Stimulated activated CD4-positive, alpha-beta T cell treated with anti-CD3 and anti-CD28 coated beads, Interleukin-1b, Interleukin-23, amount 100 ng/mL, for 48 hours (primary cell): ENCODE measurements around the gene TPM2.

ENCODE experiments used
- DNase-seq: peaks from one replicate; pipeline ENCODE4 v3.0.0-alpha.2; 2020

TPM2 gene

DNA sequence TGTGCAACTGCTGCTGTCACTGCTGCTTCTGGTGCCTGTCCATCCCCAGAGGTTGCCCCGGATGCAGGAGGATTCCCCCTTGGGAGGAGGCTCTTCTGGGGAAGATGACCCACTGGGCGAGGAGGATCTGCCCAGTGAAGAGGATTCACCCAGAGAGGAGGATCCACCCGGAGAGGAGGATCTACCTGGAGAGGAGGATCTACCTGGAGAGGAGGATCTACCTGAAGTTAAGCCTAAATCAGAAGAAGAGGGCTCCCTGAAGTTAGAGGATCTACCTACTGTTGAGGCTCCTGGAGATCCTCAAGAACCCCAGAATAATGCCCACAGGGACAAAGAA is 15.7 kb downstream of the TPM2 start:
- DNase-seq: no peak

DNA sequence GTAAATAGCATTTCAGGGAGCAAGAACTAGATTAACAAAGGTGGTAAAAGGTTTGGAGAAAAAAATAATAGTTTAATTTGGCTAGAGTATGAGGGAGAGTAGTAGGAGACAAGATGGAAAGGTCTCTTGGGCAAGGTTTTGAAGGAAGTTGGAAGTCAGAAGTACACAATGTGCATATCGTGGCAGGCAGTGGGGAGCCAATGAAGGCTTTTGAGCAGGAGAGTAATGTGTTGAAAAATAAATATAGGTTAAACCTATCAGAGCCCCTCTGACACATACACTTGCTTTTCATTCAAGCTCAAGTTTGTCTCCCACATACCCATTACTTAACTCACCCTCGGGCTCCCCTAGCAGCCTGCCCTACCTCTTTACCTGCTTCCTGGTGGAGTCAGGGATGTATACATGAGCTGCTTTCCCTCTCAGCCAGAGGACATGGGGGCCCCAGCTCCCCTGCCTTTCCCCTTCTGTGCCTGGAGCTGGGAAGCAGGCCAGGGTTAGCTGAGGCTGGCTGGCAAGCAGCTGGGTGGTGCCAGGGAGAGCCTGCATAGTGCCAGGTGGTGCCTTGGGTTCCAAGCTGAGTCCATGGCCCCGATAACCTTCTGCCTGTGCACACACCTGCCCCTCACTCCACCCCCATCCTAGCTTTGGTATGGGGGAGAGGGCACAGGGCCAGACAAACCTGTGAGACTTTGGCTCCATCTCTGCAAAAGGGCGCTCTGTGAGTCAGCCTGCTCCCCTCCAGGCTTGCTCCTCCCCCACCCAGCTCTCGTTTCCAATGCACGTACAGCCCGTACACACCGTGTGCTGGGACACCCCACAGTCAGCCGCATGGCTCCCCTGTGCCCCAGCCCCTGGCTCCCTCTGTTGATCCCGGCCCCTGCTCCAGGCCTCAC is 16.3 kb downstream of the TPM2 start, which contains the start of gene CA9:
Gene CA9, plus strand, starts transcription at position 797 of the 893 bp plus-strand sequence. Its CDS starts 32 bp downstream, at position 829.
- DNase-seq: no peak

DNA sequence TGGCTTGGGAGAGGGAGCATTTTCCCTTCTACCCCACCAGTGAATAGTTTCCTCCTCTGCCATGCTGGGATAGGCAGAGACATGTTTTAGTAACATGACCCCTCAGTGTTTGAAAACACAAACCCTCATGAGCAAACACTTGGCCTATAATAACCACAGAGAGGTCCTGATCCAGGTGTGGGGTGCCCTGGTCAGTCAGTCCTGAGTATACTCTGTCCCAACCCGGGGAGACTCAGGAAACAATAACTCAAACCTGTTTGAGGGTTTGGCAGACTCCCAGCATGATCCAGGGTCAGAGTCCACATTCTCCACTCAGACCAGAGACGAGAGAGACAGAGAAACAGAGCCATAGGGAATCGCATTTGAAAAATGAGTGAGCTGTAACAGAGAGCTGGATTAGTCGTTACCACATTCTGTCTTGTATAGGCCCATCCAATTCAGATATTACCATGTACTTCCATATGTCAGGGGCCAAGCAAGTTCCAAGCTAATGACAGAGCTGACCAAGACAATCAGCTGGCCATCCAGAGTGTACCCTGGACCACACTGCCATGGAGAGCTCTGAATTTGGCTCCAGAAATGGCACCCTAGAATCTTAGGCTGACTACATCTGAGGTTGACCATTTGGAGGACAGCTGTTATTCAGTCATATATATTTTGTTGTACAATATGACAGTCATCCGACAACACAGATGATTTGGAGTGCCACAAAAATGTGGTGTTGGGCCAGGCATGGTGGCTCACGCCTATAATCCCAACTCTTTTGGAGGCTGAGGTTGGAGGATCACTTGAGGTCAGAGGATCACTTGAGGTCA is 20.2 kb downstream of the TPM2 start:
- no peak for DNase-seq

DNA sequence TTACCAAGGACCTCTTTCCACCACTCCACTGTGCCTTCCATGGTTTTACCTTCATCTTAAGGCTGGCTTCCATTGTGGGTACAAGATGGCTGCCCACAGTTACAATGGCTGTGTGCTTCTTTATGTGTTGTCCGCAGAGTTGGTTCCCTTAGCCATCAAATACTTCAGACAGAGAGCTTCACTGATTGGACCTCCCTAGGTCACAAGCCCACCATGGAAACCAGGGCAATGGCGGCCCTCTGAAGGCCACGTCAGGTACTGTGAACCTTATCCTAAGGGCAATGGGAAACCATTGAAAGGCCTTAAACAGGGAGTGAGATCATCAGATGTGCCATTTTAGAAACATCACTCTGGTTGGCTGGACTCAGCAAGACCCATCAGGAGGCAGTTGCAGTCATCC is 21.8 kb downstream of the TPM2 start:
- DNase-seq: no peak

DNA sequence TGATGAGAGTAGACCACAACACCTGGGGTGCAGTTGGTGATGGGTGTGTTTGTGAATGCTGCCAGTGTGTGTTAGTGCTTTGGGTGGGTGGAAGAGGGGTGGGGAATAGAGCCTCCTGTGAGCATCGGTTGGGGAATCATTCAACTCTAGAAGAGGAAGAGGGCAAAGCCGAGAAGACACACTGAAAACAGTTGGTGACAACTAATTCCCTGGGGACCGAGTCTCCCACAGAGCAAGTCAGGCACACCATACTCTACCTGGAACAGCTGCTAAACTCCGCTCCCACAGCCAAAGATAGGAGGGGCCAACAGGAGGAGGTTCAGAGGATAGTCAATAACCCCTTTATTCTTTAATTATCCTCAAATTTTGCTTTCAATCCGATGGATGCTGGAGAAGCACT is 23.2 kb downstream of the TPM2 start:
- DNase-seq: no peak

DNA sequence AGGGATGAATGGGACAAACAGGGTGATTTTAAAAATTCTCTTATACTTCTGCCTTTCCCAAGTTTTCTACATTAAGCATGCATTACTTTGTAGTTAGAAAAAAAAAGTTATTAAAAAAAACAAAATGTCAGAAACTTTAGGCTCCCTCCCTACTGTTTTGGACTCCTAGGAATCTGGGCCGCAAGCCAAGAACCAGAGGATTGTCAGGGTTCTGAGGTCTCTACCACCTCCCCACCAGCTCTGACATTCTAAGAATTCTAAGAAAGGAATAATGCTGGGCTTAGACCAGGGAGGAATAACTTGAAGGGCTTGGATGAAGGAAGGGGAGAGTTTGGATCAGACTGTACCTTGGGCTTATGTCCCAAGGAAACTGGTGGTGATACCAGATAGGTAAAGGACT is 23.7 kb downstream of the TPM2 start:
- DNase-seq: no peak

DNA sequence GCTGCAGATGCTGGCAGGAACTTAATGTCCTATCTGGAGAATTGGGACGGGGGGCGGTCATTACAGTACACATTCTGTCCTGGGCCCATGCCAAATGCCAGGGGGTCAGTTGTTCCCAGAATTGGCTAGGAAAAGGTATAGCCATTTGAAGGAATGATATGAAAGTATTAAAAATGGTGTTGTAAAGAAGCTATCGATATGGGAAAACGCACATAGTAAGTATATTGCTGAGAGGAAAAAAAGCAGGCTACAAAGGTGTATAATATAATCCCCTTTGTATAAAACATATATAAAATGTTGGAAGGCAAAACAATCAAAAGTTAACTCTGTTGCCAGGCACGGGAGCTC is 24.3 kb downstream of the TPM2 start:
- DNase-seq: no peak

DNA sequence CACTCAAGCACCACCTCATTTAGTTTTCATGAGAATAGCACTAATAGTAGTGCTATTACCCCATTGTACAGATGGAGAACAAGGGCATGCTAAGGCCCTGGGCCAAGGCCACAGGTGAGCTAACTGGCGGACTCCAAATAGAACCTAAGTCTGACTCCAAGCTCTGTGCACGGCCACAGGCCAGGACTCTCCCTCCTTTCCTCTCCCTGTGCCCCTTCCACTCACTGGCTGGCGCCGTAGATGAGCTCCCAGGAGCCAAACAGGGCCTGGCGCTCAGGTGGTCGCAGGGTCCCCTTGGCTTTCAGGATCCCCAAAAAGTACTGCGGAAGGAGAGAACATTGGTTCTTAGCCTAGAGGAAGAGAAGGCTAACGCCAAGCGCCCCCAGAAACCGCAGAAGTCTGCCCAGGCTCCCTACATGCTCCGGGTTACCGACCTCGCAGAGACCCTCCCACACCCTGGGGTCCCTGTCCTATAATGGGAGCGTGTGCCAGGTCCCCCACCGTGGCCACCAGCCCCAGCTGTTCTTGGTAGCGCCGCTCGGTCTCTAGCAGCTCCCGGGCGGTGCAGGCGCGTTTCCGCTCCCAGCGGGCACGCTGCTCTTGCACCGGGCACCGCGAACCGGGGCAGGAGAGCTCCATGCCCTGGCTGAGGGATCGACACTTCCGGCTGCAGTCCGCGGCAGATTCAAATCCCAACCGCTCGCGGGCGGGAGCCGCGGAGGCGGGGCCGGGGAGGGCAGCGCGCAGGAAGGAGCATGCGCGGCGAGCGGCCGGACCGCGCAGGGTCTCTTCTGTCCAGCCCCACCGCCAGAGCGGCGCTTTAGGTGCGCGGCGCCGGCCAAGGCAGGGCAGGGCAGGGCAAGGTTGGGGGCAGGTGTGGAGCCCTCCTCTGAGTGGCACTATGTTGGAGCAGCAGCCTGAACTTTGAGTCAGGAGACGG is 24.9 kb downstream of the TPM2 start, which contains the start of gene ARHGEF39:
Gene ARHGEF39, minus strand, starts transcription at position 665 of the 940 bp plus-strand sequence. Its CDS starts 26 bp downstream, at position 639.
- peak; percentile 71 for DNase-seq

DNA sequence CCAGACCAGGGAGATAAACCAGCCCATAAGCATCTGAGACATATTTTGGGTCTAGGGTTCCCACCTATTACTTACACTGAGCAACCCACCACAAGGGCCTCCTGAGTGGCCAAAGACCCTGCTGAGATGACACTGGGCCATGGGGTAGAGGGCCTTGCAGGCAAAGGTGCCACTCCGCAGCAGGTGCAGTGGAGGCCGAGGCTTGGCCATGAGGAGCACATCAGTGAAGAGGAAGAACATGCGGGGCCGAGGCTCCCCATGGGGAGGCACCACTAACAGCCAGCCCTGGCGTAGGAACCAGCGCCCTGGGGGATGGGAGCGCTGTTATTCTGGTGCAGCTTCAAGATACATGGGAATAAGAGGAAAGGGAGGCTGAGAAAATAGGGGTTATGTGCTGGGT is 27.3 kb downstream of the TPM2 start:
- DNase-seq: no peak

DNA sequence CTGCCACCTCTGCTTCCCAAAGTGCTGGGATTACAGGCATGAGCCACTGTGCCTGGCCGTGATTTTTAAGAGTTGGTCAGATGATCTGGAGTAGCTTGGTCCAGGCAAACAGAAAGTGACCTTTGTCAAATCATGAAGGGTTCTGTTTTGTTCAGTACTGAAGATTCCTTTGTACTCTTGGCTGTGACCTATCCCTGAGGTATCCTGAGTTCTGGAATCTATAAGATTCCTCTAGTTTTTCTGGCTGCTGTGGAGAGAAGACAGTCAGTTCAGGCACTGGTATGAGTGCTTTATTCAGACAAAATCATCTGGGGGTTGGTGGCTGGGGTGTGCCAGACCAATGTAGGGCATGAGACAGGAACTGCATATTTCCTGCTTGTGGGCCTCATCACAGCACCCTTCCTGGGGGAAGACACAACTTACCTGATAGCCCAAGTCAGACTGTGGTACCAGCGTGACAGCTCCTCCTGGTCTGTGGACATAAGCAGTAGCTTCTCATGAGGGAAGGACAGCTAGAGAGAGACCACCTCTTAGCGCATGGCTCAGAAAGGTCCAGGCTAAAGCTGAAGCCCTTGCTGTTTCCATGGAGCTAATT is 27.9 kb downstream of the TPM2 start:
- DNase-seq: no peak

DNA sequence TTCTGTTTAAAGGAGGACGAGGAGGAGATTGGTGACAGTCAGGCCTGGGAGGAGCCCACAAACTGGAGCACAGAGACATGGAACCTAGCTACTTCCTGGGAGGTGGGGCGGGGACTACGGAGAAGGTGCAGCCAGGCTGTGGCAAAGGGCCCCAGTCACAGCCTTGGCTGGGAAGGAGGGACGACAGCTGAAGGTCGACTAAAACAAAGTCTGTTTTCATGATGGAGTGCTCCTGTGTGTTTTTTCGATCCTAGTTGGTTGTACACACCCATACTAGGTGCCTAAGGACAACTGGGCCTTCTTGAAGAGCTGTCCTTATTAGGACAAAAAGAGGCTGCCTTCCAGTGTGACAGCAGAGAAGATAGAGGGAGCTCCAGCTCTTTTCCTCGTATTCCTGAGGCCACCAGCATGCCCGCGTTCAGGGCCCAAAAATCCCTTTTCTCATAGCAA is 28.7 kb downstream of the TPM2 start:
- DNase-seq: no peak

DNA sequence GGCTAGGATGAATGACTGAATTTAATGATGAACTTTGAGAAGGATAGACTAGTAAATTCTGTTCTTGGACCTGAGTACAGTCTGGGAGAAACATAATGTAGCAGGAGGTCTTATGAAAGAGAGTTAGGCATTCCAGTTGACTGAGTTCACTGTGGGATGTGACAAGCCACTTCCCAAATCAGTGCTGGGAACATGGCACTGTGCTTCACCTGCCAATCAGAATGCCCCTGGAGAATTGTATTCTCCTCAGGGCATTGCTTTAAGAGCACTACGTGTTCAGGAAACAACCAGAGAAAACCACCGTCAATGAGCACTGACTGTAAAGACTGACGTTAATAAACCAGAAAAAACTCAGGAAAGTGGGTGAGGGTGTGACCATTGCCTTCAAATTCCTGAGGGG is 30.4 kb downstream of the TPM2 start:
- no peak for DNase-seq

DNA sequence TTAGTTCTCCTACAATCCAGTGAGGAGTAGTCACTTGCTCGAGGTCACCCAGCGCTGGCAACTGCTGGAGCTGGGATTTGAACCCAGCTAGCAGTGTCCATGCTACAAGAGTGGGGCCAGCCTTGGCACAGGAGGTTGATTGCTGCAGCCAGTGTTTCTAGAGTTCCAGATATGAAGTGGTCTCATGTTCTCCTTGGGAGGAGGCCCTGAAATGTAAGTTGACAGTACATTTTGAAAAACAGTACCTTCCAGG is 30.8 kb downstream of the TPM2 start:
- no peak for DNase-seq

DNA sequence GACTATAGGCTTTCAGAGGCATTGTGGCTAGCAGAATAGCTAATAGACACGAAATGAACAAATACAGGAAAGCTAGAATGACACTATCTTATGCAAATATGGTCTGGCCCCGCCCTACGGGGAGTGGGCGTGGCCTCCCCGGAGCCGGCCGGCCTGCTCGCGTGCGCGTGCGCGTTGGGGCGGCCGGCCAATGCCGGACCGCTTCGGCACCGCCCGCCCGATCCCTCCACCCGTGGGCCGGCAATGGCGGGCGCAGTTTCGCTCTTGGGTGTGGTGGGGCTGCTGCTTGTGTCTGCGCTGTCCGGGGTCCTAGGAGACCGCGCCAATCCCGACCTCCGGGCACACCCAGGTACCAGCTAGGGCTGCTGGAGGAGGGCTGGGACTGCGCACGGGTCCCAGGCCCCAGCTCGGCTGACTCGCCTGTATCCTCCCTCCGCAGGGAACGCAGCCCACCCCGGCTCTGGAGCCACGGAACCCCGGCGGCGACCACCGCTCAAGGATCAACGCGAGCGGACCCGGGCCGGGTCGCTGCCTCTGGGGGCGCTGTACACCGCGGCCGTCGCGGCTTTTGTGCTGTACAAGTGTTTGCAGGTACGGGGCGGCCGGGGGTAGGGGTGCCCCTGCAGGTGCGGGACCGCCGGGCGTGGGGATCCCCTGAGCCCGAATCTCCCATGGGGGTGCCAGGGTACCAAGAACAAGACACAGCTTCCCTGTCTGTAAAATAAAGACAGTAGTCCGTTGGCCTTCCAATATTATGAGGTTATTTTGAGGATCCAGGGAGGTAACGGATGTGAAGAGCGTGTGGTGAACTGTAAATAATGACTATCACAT is 31.4 kb downstream of the TPM2 start, which contains the start of gene CCDC107:
Gene CCDC107, plus strand, starts transcription at position 156 of the 831 bp plus-strand sequence. Its CDS starts 88 bp downstream, at position 244.
- DNase-seq: peak; percentile 74

DNA sequence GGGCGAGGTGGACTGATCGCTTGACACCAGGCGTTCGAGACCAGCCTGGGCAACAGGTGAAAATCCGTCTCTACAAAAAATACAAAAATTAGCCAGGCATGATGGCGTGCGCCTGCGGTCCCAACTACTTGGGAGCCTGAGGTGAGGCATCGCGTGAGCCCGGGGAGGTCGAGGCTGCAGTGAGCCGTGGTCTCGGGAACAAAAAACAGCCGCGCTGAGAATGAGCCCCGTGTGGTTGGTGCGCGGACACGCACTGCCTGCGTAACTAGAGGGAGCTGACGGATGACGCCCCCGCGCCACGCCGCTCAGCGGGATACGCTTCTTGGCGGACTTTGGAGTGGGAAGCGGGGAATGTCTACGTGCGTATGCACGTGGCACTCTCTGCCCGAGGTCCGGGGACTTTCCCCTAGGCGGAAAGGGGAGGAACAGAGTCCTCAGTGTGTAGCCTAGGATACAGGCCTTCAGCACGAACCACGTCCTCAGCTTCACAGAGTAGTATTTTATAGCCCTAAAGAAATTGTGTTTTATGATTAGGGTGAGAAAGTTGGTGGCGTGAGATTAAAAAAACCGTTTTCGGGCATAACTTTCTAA is 32.1 kb downstream of the TPM2 start, which contains the start of gene RMRP:
Gene RMRP, minus strand, starts transcription at position 474 of the 591 bp plus-strand sequence.
- peak; percentile 97 for DNase-seq

DNA sequence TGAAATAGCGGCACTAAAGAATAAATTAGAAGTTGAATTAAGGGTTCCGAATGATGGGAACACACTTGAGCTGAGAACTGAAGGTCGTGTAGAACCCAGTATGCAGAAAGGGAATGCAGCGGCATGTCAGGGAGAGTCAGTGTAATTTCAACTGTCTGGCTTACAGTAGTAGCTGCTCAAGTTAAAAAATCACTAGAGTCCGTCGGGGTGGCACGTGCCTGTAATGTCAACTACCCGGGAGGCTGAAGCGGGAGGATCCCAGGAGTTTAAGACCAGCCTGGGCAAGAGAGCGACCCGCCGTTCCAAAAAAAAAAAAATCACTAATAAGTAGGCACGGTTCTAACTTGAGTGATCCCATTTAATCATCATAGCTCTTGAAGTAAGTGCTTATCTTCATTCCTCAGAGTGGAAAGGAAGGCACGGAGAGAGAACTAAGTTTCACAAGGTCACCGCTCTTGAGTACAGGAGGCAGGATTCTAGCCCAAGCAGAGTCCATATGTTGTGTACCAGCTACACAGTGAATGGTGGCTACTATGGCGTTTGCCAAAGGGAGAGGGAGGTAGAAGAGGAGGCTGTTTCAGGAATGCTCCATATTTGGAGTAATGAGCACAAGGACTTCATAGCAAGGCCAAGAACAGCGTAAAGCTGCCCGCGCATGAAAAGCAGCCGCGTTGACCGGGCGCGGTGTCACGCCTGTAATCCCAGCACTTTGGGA is 32.7 kb downstream of the TPM2 start:
- no peak for DNase-seq

DNA sequence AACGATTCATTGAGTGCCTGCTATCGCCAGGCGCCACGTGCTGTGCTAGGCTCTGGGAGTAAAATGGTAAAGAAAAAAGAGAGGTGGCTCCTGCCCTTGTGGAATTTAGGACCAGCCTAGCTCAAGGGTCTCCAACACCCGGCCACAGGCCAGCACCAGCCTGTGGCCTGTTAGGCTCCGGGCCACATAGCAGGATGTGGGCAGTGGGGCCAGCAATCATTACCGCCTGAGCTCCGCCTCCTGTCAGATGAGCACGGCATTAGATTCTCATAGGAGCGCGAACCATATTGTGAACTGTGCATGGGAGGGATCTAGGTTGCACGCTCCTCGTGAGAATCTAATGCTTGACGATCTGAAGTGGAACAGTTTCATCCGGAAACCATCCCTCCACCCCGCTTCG is 33.4 kb downstream of the TPM2 start:
- DNase-seq: no peak

DNA sequence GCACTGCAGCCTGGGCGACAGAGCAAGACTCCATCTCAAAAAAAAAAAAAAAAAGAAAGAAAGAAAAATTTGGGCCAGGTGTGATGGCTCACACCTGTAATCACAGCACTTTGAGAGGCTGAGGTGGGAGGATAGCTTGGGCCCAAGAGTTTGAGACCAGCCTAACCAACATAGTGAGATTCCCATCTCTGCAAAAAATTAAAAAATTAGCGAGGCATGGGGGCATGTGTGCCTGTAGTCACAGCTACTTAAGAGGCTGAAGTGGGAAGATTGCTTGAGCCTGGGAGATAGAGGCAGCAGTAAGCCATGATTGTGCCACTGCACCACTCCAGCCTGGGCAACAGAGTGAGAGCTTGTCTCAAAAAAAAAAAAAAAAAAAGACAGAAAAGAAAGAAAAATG is 36.1 kb downstream of the TPM2 start:
- DNase-seq: no peak

DNA sequence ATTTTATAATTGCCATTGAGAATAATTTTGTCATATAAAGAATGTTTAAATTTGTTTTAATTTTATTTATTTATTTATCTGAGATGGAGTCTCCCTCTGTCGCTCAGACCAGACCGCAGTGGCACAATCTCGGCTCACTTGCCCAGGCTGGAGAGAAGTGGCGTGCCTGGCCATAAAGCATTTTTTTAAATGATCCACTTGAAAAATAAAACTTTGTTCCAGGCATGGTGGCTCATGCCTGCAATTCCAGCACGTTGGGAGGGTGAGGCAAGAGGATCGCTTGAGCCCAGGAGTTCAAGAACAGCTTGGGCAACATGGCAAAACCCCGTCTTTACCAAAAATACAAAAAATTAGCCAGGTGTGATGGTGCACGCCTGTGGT is 36.9 kb downstream of the TPM2 start:
- no peak for DNase-seq
